AG04450 (cell line): ENCODE measurements around the gene SCGB1A1. TPM values are rescaled to one million over a fixed set of nuclear protein-coding genes. Genes with fewer than 3 reads are reported as not detected.

Experiments used
- CTCF ChIA-PET: fragments of 300-600, 350-600 bp; formaldehyde crosslinking; extraction: SDS; loops from one replicate; lab custom pipeline; 2022; ENCODE audit warnings: antibody characterized with exemption, inconsistent platforms; lab: Charles Lee
- POLR2A ChIA-PET: fragments of 350-600 bp; formaldehyde crosslinking; extraction: SDS; loops from one replicate; lab custom pipeline; 2021; ENCODE audit warnings: antibody characterized with exemption, inconsistent platforms; lab: Yijun Ruan, JAX
- DNase-seq: peaks from one replicate; pipeline ENCODE4 v3.0.0-alpha.2; 2011; ENCODE audit warnings: low read depth, low spot score
- H3K27ac ChIP-seq: one replicate; pipeline ENCODE4 v1.5.1; 2012; ENCODE audit warnings: low read depth, low read length, control low read depth
- H3K27me3 ChIP-seq: one replicate; pipeline ENCODE4 v1.6.0; 2012; ENCODE audit warnings: low read length; ENCODE audit not compliant: control insufficient read depth, insufficient read depth
- H3K4me3 ChIP-seq: 2 replicates; pipeline ENCODE4 v1.5.1; 2011; ENCODE audit warnings: mild to moderate bottlenecking, low read depth, low read length, control low read depth
- H3K9me3 ChIP-seq: 2 replicates; pipeline ENCODE4 v1.5.1; 2012; ENCODE audit warnings: low read length; ENCODE audit not compliant: control insufficient read depth, insufficient read depth
- CTCF ChIP-seq: IDR thresholded peaks from 2 replicates; pipeline ENCODE4 v1.5.1; 2011; ENCODE audit warnings: low read depth, low read length, control low read depth, inconsistent platforms
- polyA plus RNA-seq: library from polyadenylated mRNA; depleted of rRNA; stranded (reverse); fragments of >200 nt; gene quantifications from 2 replicates; pipeline ENCODE4 v1.2.3, GENCODE V29; 2011

The SCGB1A1 gene
- polyA plus RNA-seq, 1 experiment, result not detected

- no peak overlapping the region for H3K4me3 ChIP-seq
- ChIA-PET CTCF (interaction anchor here (3.3 to 7.4 kb wide), 2 partner anchors 122 to 140 kb away, joined by 12 to 137 read pairs; no protein-coding TSS in a partner anchor), POLR2A (no interaction called here)
- DNase-seq, result no peak
- H3K9me3 ChIP-seq, result no peaks in the 10 kb centered on the region
- no peak for TF ChIP-seq CTCF
- H3K27ac ChIP-seq, result no peak overlapping the region
- H3K27me3 ChIP-seq, result no peaks in the 10 kb centered on the region
Measured at GRCh38 chr11:62420882-62421281, 2.0 kb downstream of the SCGB1A1 start.

- TF ChIP-seq CTCF, result no peak
- H3K27me3 ChIP-seq, result no peaks in the 10 kb centered on the region
- ChIA-PET POLR2A (interaction anchor here (0.6 kb wide), 1 partner anchor 460 kb away, joined by 4 read pairs; no protein-coding TSS in a partner anchor), CTCF (interaction anchor here (1.2 to 7.4 kb wide), 8 partner anchors 27 to 170 kb away, joined by 3 to 137 read pairs (median 8); no protein-coding TSS in a partner anchor)
- no peaks in the 10 kb centered on the region for H3K9me3 ChIP-seq
- no peak for DNase-seq
- no peak overlapping the region for H3K4me3 ChIP-seq
- H3K27ac ChIP-seq, result no peak overlapping the region
Measured at GRCh38 chr11:62421996-62422395, 3.2 kb downstream of the SCGB1A1 start.

GRCh38 chr11:62423012-62423411 lies 4.2 kb downstream of the SCGB1A1 start:
- POLR2A ChIA-PET, result interaction anchor here (0.6 kb wide), 2 partner anchors 42 to 90 kb away, joined by 3 read pairs; no protein-coding TSS in a partner anchor
- TF ChIP-seq CTCF, result no peak
- Histone ChIP-seq H3K27me3 (no peaks in the 10 kb centered on the region), H3K9me3 (no peaks in the 10 kb centered on the region), H3K27ac (no peak overlapping the region), H3K4me3 (no peak overlapping the region)
- no peak for DNase-seq
- CTCF ChIA-PET, result interaction anchor here (1.2 to 7.4 kb wide), 10 partner anchors 9 to 169 kb away, joined by 3 to 137 read pairs (median 12); no protein-coding TSS in a partner anchor

- CTCF ChIA-PET, result interaction anchor here (2.4 to 7.4 kb wide), 2 partner anchors 116 to 133 kb away, joined by 7 to 137 read pairs; no protein-coding TSS in a partner anchor
- no peak for TF ChIP-seq CTCF
- no peak for DNase-seq
- Histone ChIP-seq H3K9me3 (no peaks in the 10 kb centered on the region), H3K4me3 (no peak overlapping the region), H3K27me3 (no peaks in the 10 kb centered on the region), H3K27ac (peak overlapping the region; percentile 80)
- POLR2A ChIA-PET, result interaction anchor here (1.1 kb wide), 1 partner anchor 115 kb away, joined by 4 read pairs; no protein-coding TSS in a partner anchor
Measured at GRCh38 chr11:62427630-62428233, 8.9 kb downstream of the SCGB1A1 start.
